OCI-LY7 (cell line): ENCODE data around the gene CDC42EP1. TPM values are rescaled to one million over a fixed set of nuclear protein-coding genes. Genes with fewer than 3 reads are reported as not detected.
A peak's percentile ranks its signal among the peaks of the same experiment; 100 is the strongest.
"Not testable (repeated sequence)": the region's sequence is repeated elsewhere in the genome, so short reads cannot be mapped to it uniquely, and the experiment has no call there.

Experiments
- BruUV-seq: library from RNA; stranded (reverse); fragments of 400-500 nt; replicated peaks from 2 replicates; lab custom pipeline; 2021; lab: Mats Ljungman, UMichigan
- CTCF ChIA-PET: fragments of 300-600 bp; sonication (Branson Sonifier 250); formaldehyde crosslinking; loops from one replicate; lab custom pipeline; 2022; ENCODE audit warnings: antibody characterized with exemption; ENCODE audit not compliant: unreplicated experiment; lab: Charles Lee
- POLR2A ChIA-PET: fragments of 300-600 bp; sonication (Branson Sonifier 250); formaldehyde crosslinking; loops from one replicate; lab custom pipeline; 2022; ENCODE audit warnings: antibody characterized with exemption; lab: Charles Lee
- DNase-seq: peaks from one replicate; pipeline ENCODE4 v3.0.0-alpha.2; 2015; ENCODE audit warnings: low spot score
- H2AFZ ChIP-seq: fragments of 200-600 bp; sonication (generic), shearing (Covaris generic); 2 replicates; pipeline ENCODE4 v1.6.1; 2014; ENCODE audit warnings: mild to moderate bottlenecking, antibody characterized with exemption, low read length, moderate library complexity
- H3K27ac ChIP-seq: fragments of 200-600 bp; sonication (generic); 2 replicates; pipeline ENCODE4 v1.5.1; 2014; ENCODE audit warnings: mixed run types, low read depth, mild to moderate bottlenecking, moderate library complexity, low read length, inconsistent platforms; ENCODE audit not compliant: poor library complexity, severe bottlenecking
- H3K36me3 ChIP-seq: fragments of 200-600 bp; sonication (generic); 2 replicates; pipeline ENCODE4 v1.6.1; 2014; ENCODE audit warnings: mild to moderate bottlenecking, antibody characterized with exemption, low read length, moderate library complexity, mixed read lengths; ENCODE audit not compliant: insufficient read depth
- H3K4me1 ChIP-seq: fragments of 200-600 bp; sonication (generic); 2 replicates; pipeline ENCODE4 v1.5.1; 2014; ENCODE audit warnings: mild to moderate bottlenecking, low read length; ENCODE audit not compliant: insufficient read depth, poor library complexity, severe bottlenecking
- H3K4me2 ChIP-seq: fragments of 200-600 bp; sonication (generic); 2 replicates; pipeline ENCODE4 v1.6.1; 2014; ENCODE audit warnings: mild to moderate bottlenecking, low read length
- H3K4me3 ChIP-seq: fragments of 200-600 bp; sonication (generic); 2 replicates; pipeline ENCODE4 v1.5.1; 2014; ENCODE audit warnings: mild to moderate bottlenecking, low read depth, low read length; ENCODE audit not compliant: poor library complexity, severe bottlenecking
- H3K79me2 ChIP-seq: fragments of 200-600 bp; sonication (generic); 2 replicates; pipeline ENCODE4 v1.6.1; 2016; ENCODE audit warnings: low read depth, mild to moderate bottlenecking, low read length, moderate library complexity, mixed read lengths; ENCODE audit not compliant: insufficient read depth
- H3K9me2 ChIP-seq: fragments of 200-600 bp; sonication (generic); 2 replicates; pipeline ENCODE4 v1.6.1; 2016; ENCODE audit warnings: mild to moderate bottlenecking, low read length, mixed read lengths; ENCODE audit not compliant: insufficient read depth
- H3K9me3 ChIP-seq: fragments of 200-600 bp; sonication (generic); 2 replicates; pipeline ENCODE4 v1.6.1; 2014; ENCODE audit warnings: mild to moderate bottlenecking, mixed run types, low read length, mixed read lengths
- H4K20me1 ChIP-seq: fragments of 200-600 bp; sonication (generic); 2 replicates; pipeline ENCODE4 v1.6.1; 2014; ENCODE audit warnings: mild to moderate bottlenecking, antibody characterized with exemption, low read length, moderate library complexity, mixed read lengths; ENCODE audit not compliant: insufficient read depth
- CTCF ChIP-seq: fragments of 200-600 bp; sonication (generic); conservative IDR thresholded peaks from 2 replicates; pipeline ENCODE4 v1.5.1; 2014; ENCODE audit warnings: mild to moderate bottlenecking, antibody characterized with exemption, low read length, moderate library complexity, mixed read lengths
- EZH2phosphoT487 ChIP-seq: fragments of 200-600 bp; sonication (generic); IDR thresholded peaks from 2 replicates; pipeline ENCODE4 v1.6.1; 2018; ENCODE audit warnings: low read depth, borderline replicate concordance, mild to moderate bottlenecking, mixed run types, antibody characterized with exemption, low read length, moderate library complexity, mixed read lengths
- intact Hi-C: fragments of 100-400 bp; cut with micrococcal nuclease; formaldehyde crosslinking; loops from one replicate; pipeline ENCODE4 v1.10.0; 2022; ENCODE audit not compliant: unreplicated experiment
- total RNA-seq, 2 experiments: library from RNA; depleted of rRNA in 1 of 2; stranded (reverse); fragments of >200 nt in 1 of 2; shearing (Covaris generic) in 1 of 2; gene quantifications; 2 replicates each; pipeline ENCODE4 v1.2.3, GENCODE V29; 2014 to 2022

Gene CDC42EP1
- total RNA-seq, 2 experiments from 2014 or later = not detected

GRCh38 chr22:37535159-37535558 lies 25.1 kb upstream of the CDC42EP1 start:
- ChIA-PET CTCF (no interaction called here), POLR2A (no interaction called here)
- H3K79me2 ChIP-seq = no peaks in the 10 kb centered on the region
- no peaks in the 10 kb centered on the region for H4K20me1 ChIP-seq
- no peak for DNase-seq
- H3K9me3 ChIP-seq = no peaks in the 10 kb centered on the region
- H2AFZ ChIP-seq = no peak overlapping the region
- H3K27ac ChIP-seq = no peak overlapping the region
- peaks cover 16% of the 10 kb centered on the region for H3K4me1 ChIP-seq
- intact Hi-C loops = no loop called here
- no peaks in the 10 kb centered on the region for H3K36me3 ChIP-seq
- H3K4me2 ChIP-seq = no peak overlapping the region
- H3K4me3 ChIP-seq = no peak overlapping the region
- no peaks in the 10 kb centered on the region for H3K9me2 ChIP-seq
- TF ChIP-seq EZH2phosphoT487 (no peak), CTCF (no peak)
- no TSS peak for BruUV-seq

- ChIA-PET CTCF (interaction anchor here (1.5 kb wide), 1 partner anchor 28 kb away, joined by 4 read pairs; no protein-coding TSS in a partner anchor), POLR2A (interaction anchor here (0.8 to 1.3 kb wide), 3 partner anchors 26 to 53 kb away, joined by 3 to 5 read pairs (median 3); no protein-coding TSS in a partner anchor)
Observed at GRCh38 chr22:37538590-37539357, 21.5 kb upstream of the CDC42EP1 start.

GRCh38 chr22:37539790-37540189 lies 20.5 kb upstream of the CDC42EP1 start:
- H4K20me1 ChIP-seq, BruUV-seq, H3K9me3 ChIP-seq, H2AFZ ChIP-seq, H3K4me3 ChIP-seq, H3K9me2 ChIP-seq, intact Hi-C loops, H3K4me2 ChIP-seq, DNase-seq, H3K27ac ChIP-seq, H3K36me3 ChIP-seq, H3K79me2 ChIP-seq: not testable (repeated sequence)
- ChIA-PET POLR2A (interaction anchor here (0.6 to 1.3 kb wide), 5 partner anchors 25 to 814 kb away, joined by 3 to 5 read pairs (median 3); no protein-coding TSS in a partner anchor), CTCF (interaction anchor here (1.1 to 1.5 kb wide), 2 partner anchors 27 to 52 kb away, joined by 3 to 4 read pairs; no protein-coding TSS in a partner anchor)
- H3K4me1 ChIP-seq = peaks cover 26% of the 10 kb centered on the region

More at GRCh38 chr22:37538590-37539357, 21.5 kb upstream of the CDC42EP1 start:
- no peaks in the 10 kb centered on the region for H3K36me3 ChIP-seq
- peak overlapping the region; percentile 45; the same call in 1 of the 2 replicates for H2AFZ ChIP-seq
- no TSS peak for BruUV-seq
- H4K20me1 ChIP-seq = no peaks in the 10 kb centered on the region
- H3K4me2 ChIP-seq = peak overlapping the region; percentile 12
- no peak overlapping the region for H3K4me3 ChIP-seq
- H3K9me3 ChIP-seq = no peaks in the 10 kb centered on the region
- TF ChIP-seq CTCF (peak; percentile 97), EZH2phosphoT487 (no peak)
- H3K79me2 ChIP-seq = no peaks in the 10 kb centered on the region
- no peaks in the 10 kb centered on the region for H3K9me2 ChIP-seq
- no peak overlapping the region for H3K27ac ChIP-seq
- intact Hi-C loops = loop anchor here (1.0 kb wide), 2 partner anchors 29 to 54 kb away; no protein-coding TSS in a partner anchor
- H3K4me1 ChIP-seq = peaks cover 26% of the 10 kb centered on the region
- DNase-seq = peak; percentile 92

- BruUV-seq, H3K9me2 ChIP-seq, H2AFZ ChIP-seq, intact Hi-C loops, H3K4me2 ChIP-seq, H4K20me1 ChIP-seq, H3K27ac ChIP-seq, DNase-seq, H3K9me3 ChIP-seq, H3K4me3 ChIP-seq, H3K79me2 ChIP-seq, H3K36me3 ChIP-seq: not testable (repeated sequence)
- ChIA-PET POLR2A (interaction anchor here (0.6 to 1.2 kb wide), 3 partner anchors 20 to 116 kb away, joined by 3 to 7 read pairs (median 3); partner anchors contain the start of gene PDXP), CTCF (interaction anchor here (0.9 to 1.0 kb wide), 2 partner anchors 19 to 54 kb away, joined by 3 read pairs; no protein-coding TSS in a partner anchor)
- peaks cover 26% of the 10 kb centered on the region for H3K4me1 ChIP-seq
Observed at GRCh38 chr22:37542416-37542815, 17.9 kb upstream of the CDC42EP1 start.
